Activated CD8-positive, alpha-beta memory T cell treated with anti-CD3 and anti-CD28 coated beads, Interleukin-2, amount 50 U/mL, for 1 hour (primary cell): Measurements from ENCODE around the gene SLC15A3.

Experiments used
- DNase-seq: peaks from one replicate; pipeline ENCODE4 v3.0.0-alpha.2; 2020; ENCODE audit errors: extremely low read depth

The SLC15A3 gene

DNA sequence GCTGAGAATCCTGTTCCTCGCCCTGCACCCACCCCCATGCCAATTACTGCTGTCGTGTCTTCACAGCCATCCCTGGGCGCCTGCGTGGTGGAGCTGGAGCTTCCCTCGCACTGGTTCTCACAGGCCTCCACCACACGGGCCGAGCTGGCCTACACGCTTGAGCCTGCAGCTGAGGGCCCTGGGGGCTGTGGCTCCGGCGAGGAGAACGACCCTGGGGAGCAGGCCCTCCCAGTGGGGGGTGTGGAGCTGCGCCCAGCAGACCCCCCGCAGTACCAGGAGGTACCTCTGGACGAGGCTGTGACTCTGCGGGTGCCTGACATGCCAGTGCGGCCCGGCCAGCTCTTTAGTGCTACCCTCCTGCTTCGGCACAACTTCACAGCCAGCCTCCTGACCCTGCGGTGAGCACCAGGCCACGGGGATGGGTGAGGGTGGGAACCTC is 23.4 kb downstream of the SLC15A3 start:
- DNase-seq = no peak

- DNase-seq = no peak
These were observed 24.4 kb downstream of the SLC15A3 start for GRCh38 chr11:60927600-60927999.

- no peak for DNase-seq
These were observed 24.8 kb downstream of the SLC15A3 start for GRCh38 chr11:60927061-60927592.

- no peak for DNase-seq
These were observed 25.5 kb downstream of the SLC15A3 start for GRCh38 chr11:60926500-60926899.

DNA sequence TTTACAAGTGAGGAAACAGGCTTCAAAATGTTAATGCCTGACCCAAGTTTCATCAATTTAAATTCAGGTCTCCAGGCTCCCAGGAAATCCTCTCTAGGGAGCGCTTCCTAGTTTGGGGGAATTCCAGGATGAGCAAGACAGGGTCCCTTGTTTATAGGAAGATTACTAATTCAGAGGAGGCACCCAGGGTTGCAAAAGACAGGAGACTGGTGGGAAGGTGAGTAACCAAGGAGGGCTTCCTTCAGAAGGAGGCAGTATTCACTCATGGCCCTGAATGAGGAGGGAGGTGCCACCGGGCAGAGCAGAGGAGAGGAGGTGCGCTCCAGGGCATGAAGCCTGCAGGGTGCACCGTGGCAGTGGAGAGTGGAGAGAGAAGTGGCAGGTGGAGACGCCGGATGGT is 26.1 kb downstream of the SLC15A3 start:
- no peak for DNase-seq

- DNase-seq = no peak
These were observed 26.8 kb downstream of the SLC15A3 start for GRCh38 chr11:60924906-60925853.

DNA sequence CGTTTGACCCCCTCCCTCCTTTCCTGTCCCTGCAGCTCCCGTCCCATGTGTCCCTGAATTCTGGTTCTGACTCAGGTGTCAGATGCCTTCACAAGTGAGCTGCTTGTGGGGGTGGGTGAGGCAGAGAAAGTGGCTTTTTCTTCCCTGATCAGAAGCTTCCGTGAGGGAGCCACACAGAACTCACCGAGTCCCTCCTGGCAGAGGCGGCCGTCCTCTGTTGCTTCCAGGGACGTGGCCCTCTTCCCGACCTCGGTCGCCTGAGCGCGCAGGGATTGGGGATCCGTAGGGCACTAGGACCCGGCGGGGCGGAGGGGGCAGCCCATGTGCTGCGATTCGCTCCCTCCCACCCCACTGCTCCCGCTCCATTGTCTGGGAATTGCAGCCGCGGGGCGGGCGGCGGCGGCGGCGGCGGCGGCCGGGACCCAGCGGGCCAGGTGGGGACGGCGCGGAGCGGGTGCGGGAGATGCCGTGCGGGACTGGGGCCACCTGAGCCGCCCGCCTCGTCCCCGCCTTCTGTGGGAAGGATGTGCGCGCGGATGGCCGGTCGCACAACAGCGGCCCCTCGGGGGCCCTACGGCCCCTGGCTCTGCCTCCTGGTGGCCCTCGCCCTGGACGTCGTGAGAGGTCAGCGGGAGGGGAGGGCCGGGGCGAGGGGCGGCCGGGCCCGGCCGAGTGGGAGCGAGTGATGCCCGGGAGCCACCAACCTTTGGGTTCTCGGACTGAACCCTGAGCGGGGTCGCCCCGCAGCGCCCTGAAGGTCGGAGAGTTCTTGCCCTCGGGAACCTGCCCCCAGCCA is 27.7 kb downstream of the SLC15A3 start, which contains the start of gene TMEM132A:
Gene TMEM132A (plus strand): TSS at position 351 of the 796 bp plus-strand sequence. CDS start 174 bp downstream, at position 525.
- no peak for DNase-seq

- DNase-seq = no peak
These were observed 28.2 kb downstream of the SLC15A3 start for GRCh38 chr11:60923800-60924109.

- no peak for DNase-seq
These were observed 28.6 kb downstream of the SLC15A3 start for GRCh38 chr11:60923326-60923725.

GRCh38 chr11:60922906-60923305 is 29.1 kb downstream of the SLC15A3 start:
- no peak for DNase-seq

- DNase-seq = no peak
These were observed 30.1 kb downstream of the SLC15A3 start for GRCh38 chr11:60921777-60922335.

DNA sequence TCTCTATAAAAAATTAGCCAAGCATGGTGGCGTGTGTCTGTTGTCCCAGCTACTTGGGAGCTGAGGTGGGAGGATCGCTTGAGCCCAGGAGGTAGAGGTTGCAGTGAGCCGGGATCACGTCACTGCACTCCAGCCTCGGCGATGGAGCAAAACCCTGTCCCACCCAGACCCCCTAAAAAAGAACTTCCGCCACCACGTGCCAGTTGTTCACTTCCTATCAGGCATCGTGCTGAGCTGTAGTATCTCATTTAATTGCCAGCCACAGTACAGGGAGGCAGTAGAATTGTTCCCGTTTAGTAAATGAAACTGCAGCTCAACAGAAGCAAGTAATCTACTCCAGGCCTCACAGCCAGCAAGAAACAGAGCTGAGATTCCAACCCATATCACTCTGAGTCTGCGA is 30.7 kb downstream of the SLC15A3 start:
- no peak for DNase-seq

GRCh38 chr11:60919956-60920355 is 32.0 kb downstream of the SLC15A3 start:
- no peak for DNase-seq

DNA sequence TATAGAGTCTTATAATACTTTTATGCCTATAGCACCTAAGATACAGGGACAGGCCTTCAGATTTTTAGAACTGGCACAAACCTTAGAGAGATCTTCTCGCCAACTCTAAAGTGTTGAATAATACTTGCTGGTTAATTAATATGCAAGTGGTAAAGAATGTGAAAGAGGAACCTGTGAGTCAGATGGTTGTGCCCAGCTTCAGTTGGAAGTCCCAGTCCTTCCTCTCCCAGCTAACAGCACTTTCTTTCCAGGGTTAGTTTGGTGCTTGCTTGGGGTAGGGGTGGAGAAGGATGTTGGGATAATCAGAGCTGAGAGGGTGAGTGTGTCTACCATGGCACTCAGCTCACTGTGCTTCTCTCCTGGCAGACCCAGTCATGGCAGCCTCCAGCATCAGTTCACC is 32.7 kb downstream of the SLC15A3 start:
- no peak for DNase-seq

DNA sequence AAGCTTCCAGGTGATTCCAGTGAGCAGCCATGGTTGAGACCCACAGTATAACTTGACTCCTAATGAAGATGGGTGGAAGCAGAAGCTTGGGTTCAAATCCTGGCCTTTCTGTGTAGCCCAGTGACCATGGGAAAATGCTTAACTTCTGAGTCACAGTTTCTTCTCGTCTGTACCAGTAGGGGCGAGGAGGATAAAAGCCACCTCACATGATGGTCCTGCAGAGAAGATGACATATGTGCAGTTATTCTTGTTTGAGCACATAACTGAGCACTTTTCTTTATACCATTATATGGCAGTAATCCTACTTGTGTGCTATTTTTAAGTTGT is 33.1 kb downstream of the SLC15A3 start:
- no peak for DNase-seq

GRCh38 chr11:60918251-60918938 is 33.6 kb downstream of the SLC15A3 start:
- no peak for DNase-seq

GRCh38 chr11:60917267-60917666 is 34.7 kb downstream of the SLC15A3 start:
- DNase-seq = no peak

DNA sequence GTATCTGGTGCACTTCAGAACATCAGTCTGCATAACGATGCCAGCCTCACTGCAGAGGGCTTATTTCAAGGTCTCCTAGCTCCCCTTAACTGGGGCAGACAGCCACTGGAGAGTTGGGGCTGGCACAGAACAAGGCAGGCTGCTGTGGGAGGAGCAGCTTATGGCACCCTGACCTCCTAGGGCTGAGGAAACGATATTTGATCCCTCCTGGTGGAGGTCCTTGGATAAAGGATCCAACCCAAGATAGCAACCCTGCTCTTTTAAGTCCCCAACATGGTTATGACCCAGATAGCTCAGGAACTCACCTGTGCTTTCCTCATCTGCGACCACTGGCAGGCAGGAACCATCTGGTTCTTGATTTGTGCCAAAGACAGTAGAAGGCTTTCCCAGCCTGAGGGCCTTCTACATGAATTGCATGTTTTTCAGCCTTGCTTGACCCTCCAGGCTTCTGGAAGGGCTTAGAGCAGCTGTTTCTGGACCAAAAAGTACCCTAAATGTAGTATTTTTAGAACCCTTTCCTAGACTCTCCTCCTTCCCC is 35.2 kb downstream of the SLC15A3 start:
- no peak for DNase-seq

GRCh38 chr11:60915248-60915914 is 36.6 kb downstream of the SLC15A3 start:
- DNase-seq = peak; percentile 41

- DNase-seq = no peak
These were observed 37.2 kb downstream of the SLC15A3 start for GRCh38 chr11:60914633-60915247.
